ENCODE results near the gene PCDHA13.
"Not testable (repeated sequence)": the region's sequence is repeated elsewhere in the genome, so short reads cannot be mapped to it uniquely, and the experiment has no call there.

DNA sequence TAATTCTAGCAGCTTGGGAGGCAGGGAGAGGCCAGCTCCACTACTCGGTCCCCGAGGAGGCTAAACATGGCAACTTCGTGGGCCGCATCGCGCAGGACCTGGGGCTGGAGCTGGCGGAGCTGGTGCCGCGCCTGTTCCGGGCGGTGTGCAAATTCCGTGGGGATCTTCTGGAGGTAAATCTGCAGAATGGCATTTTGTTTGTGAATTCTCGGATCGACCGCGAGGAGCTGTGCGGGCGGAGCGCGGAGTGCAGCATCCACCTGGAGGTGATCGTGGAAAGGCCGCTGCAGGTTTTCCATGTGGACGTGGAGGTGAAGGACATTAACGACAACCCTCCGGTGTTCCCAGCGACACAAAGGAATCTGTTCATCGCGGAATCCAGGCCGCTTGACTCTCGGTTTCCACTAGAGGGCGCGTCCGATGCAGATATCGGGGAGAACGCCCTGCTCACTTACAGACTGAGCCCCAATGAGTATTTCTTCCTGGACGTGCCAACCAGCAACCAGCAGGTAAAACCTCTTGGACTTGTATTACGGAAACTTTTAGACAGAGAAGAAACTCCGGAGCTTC is 47.4 kb upstream of the PCDHA13 start:
- TF ChIP-seq, protein P1, sequence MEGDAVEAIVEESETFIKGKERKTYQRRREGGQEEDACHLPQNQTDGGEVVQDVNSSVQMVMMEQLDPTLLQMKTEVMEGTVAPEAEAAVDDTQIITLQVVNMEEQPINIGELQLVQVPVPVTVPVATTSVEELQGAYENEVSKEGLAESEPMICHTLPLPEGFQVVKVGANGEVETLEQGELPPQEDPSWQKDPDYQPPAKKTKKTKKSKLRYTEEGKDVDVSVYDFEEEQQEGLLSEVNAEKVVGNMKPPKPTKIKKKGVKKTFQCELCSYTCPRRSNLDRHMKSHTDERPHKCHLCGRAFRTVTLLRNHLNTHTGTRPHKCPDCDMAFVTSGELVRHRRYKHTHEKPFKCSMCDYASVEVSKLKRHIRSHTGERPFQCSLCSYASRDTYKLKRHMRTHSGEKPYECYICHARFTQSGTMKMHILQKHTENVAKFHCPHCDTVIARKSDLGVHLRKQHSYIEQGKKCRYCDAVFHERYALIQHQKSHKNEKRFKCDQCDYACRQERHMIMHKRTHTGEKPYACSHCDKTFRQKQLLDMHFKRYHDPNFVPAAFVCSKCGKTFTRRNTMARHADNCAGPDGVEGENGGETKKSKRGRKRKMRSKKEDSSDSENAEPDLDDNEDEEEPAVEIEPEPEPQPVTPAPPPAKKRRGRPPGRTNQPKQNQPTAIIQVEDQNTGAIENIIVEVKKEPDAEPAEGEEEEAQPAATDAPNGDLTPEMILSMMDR (IDR thresholded peaks at IDR 0.05), result not testable (repeated sequence)
- not testable (repeated sequence) for TF ChIP-seq EP300 (IDR thresholded peaks at IDR 0.05)

Data from ovary (tissue), 3 donors.